GM19099 (cell line): ENCODE data around the gene SF3B5.

Source experiments
- POLR2A ChIP-seq: IDR thresholded peaks from 3 replicates; pipeline ENCODE4 v1.6.1; 2011; ENCODE audit warnings: low read depth; ENCODE audit not compliant: insufficient read length; ENCODE audit errors: extremely low read depth

Gene SF3B5

GRCh38 chr6:144049386-144049785 lies 46.0 kb downstream of the SF3B5 start:
- no peak for TF ChIP-seq POLR2A

DNA sequence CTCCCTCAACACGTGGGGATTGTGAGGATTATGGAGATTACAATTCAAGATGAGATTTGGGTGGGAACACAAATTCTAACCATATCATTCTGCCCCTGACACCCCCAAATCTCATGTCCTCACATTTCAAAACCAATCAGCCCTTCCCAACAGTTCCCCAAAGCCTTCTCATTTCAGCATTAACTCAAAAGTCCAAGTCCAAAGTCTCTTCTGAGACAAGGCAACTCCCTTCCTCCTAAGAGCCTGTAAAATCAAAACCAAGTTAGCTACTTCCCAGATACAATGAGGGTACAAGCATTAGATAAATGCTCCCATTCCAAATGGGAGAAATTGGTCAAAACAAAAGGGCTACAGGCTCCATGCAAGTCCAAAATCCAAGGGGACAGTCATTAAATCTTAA lies 47.7 kb downstream of the SF3B5 start:
- no peak for TF ChIP-seq POLR2A
